GM19043 (cell line): ENCODE measurements around the gene AP3B1.

ENCODE experiments used
- ATAC-seq: cut with Tn5 transposase; IDR thresholded peaks from one replicate; pipeline ENCODE4 v1.9.1; 2021; ENCODE audit warnings: low read depth; ENCODE audit not compliant: unreplicated experiment

Gene AP3B1

DNA sequence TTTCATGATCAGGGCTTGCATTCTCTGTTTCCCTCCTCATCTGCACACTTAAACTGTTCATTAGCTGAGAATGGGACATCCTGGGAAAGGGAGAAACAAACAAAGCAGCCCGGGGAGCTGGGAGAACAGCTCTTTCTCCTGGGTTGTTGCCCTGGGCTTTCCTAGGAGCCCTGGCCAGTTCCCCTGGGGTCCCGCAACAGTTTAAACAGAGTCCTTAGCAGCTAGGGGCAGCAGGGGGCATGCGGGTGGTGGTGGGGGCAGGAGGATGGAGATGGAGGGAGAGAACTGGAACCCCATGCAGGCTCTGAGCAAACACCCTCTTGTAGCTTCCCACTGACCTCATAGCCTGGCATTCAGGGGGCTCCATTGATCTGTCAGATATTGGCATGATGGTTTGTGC, 309.3 kb downstream of the AP3B1 start:
- ATAC-seq = no peak

DNA sequence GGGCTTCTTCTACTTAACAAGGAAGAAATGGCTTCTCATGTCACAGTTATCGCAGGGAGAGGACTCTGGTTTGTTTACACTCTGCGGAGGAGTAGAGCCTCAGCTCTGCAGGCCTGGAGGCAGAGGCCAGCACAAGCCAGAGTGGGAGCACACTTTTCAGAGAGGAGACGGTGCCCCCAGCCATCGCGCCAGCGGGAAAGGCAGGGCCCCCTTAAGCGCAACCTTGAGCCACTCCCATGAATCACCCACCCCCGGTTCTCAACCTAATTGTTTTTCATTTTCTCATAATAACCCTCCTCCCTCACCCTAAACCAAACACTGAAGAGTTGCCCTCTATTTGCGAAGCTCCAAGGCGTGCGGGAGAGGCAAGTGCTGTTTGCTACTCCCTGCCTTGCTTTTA, 309.9 kb downstream of the AP3B1 start:
- no peak for ATAC-seq

- ATAC-seq = no peak
Observed at GRCh38 chr5:77983482-77984199, 310.9 kb downstream of the AP3B1 start.

DNA sequence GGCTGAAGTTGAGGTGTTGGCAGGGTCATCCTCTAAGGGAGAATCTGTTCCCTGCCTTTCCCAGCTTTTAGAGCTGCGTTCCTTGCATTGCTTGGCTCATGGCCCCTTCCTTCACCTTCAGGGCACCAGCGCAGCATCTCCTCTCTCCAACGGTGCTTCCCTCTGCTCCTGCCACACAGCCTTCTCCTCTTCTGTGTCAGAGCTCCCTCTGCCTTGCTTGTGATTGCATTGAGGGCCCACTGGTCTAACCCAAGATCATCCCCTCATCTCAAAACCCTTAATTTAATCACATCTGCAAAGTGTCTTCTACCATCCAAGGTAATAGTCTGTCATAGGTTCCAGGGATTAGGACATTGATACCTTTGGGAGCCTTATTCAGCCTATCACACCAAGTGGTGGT, 312.7 kb downstream of the AP3B1 start:
- no peak for ATAC-seq

DNA sequence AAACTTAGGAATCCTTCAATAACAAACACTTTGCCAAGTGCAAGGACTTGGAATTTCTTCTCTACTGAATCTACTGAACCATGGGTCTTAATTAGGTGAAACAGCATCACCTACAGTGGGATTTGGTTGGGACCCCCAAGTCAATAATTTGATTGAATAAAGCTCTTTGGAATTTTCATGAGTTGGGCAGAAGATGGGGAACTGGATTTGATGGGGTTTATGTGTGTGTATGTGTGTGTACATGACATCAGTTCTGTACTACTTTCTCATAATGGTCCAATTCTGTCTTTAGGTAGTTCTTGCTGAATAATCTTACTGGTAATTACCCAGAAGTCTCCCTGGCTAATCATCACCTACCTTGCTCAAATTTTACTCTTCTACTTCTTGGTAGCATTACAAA, 319.9 kb downstream of the AP3B1 start:
- no peak for ATAC-seq

GRCh38 chr5:77973253-77973609, 321.3 kb downstream of the AP3B1 start:
- ATAC-seq = no peak

DNA sequence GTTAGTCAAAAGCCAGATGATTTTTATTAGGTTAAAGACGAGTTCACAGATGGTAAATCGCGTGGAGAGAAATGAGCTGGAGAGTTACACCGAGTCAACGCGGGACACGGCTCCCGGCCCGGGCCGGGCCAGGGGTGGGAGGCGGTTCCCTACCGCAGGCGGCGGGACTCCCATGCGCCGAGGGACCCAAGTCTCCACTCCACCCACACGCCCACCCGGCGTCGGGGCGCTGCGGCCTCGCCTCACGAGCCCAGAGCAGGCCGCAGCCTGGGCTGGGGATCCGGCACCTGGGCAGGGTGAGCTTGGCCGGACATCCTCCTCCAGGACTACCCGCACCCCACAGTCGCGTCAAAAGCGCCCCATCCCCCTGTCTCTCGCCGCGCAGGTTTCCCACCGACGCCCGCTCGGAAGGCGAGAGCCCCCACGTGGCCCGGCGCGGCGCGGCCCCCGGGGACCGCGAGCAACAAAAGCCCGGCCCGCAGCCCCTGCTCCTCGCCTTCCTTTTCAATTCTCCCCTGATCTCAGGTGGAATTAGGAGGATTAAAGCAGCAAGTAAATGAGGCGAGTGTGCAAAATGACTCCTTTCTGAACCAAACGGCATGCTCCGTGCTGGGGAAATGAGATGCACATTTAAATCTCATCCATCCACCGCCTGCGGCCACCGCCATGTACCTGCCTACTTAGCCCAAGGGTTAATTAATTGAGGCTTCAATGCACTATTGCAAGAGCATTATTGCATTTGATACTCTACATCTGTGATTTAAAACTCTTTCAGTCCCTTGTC, 321.8 kb downstream of the AP3B1 start:
- no peak for ATAC-seq

- no peak for ATAC-seq
Observed at GRCh38 chr5:77971776-77972468, 322.6 kb downstream of the AP3B1 start.

DNA sequence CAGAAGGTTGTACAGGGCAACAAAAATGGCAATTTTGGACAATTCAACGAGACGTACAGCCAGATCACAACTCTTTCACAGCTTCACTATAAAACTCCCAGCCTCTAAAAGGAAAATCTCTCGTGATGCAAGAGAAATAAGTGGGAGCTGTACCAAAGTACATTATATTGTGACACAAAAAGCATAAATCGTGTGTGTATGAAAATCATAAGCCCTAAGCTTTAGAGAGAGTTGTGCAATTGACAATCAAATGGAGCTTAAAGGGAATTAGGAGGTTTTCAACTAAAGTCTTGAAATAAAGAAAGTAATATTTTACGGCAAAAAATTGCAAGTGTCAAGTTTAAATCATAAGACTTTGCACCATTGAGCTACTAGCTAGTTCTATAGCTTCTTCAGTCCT, 323.6 kb downstream of the AP3B1 start:
- no peak for ATAC-seq

GRCh38 chr5:77963795-77964194, 330.7 kb downstream of the AP3B1 start:
- ATAC-seq = no peak

DNA sequence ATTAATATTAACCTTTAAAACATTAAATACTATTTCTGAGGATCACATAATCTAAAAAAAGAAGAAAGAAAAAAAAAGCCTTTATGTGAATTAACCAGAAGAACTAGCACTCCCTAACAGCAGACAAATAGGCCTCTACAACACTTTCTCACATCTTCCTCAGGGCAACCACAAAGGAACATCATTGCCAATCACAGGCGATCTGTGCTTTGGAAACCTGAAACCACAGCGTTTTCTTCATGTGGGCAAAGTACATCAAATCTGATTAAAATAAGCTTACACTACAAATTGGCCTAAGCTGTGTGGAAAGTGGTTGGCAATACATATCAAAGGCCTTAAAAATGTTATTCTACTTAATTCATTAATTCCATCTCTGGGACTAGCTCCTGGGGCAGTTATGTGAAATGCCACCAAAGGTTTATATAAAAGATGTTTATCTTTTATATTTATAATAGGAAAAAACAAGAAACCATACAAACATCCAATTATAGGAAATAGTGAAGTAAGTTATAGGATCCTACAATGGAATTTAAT, 333.6 kb downstream of the AP3B1 start:
- no peak for ATAC-seq

- ATAC-seq = no peak
Observed at GRCh38 chr5:77960305-77960704, 334.2 kb downstream of the AP3B1 start.

DNA sequence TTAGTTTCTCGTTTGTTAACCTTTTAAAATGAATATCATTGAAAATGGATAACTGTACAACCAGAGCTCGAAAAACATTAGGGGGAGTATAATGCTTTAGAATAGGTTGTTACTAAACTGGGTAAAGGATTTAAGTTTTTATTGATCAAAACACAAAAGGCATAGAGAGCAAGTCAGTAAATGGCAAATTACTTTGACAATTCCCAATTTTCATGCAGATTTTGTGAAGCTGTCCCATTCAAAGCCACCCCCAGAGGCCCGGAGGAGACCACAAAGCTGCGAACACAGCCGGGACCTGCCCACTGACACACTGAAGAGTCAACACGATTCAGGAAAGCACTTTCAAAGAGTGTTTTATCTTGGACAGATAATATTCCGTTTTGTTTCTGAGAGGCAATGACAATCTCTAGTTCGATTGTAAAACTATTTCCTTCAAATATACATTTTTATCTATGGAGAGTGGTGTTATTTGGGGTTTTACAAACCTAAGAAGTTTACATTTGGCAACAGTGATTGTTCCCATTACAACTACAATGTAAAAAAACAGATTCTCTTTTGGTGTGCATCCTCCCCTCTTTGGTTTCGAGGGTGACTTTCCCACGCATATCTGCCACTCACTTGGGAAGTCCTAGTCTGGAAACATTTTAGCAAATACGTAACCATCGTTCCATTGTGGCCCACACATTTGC, 335.7 kb downstream of the AP3B1 start:
- no peak for ATAC-seq

- no peak for ATAC-seq
Observed at GRCh38 chr5:77957931-77958521, 336.5 kb downstream of the AP3B1 start.

DNA sequence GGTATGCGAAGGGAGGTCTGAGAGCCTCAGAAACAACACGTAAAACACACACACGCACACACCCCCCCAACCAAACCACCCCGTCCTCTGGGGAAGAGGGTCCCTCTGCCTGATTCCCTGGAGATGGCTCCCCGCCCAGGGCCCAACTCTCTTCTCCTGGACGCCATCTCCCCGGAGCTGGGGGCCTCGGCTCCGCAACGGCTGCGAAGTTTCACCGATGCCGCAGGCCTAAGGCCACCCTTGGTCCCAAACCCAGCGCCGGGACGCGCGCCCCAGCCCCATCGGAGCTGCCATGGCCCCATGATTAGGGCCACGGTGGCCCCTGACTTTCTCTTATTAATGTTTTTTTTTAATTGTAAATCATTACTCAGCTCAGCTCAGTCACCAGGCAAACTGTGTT, 337.0 kb downstream of the AP3B1 start:
- no peak for ATAC-seq

DNA sequence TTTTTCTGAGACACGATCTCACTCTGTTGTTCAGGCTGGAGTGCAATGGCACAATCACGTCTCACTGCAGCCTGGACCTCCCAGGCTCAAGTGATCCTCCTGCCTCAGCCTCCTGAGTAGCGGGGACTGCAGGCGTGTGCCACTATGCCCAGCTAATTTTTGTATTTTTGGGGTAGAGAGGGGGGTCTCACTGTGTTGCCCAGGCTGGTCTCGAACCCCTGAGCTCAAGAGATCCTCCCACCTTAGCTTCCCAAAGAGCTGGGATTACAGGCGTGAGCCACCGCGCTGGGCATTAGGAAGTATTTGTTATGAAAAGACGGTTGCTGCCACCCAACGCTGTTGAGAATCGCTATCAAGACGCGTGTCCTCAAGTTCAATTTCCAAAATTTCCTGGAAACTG, 337.4 kb downstream of the AP3B1 start:
- ATAC-seq = no peak

- no peak for ATAC-seq
Observed at GRCh38 chr5:77955577-77955976, 338.9 kb downstream of the AP3B1 start.

DNA sequence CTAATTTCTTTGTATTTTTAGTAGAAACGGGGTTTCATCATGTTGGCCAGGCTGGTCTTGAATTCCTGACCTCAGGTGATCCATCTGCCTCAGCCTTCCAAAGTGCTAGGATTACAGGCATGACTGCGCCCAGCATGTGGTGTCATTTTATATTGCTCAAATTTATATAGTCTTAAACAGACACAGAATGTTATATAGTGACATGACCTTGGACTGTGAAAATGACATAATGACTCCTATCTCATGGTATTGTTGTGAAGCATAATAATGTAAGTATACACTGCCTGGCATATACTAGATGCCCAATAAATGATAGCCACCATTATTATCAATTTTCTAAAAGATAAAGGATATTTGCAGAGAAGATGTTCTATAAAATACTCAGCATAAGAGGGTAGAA, 341.1 kb downstream of the AP3B1 start:
- ATAC-seq = no peak

- ATAC-seq = no peak
Observed at GRCh38 chr5:77952636-77953212, 341.8 kb downstream of the AP3B1 start.
